Liver (tissue), 9 donors: ENCODE measurements around the gene ST3GAL5. TPM values are rescaled to one million over a fixed set of nuclear protein-coding genes. Genes with fewer than 3 reads are reported as not detected.

ENCODE experiments used
- DNase-seq: peaks from one replicate; pipeline ENCODE4 v3.0.0-alpha.2; 2017; ENCODE audit warnings: low spot score
- H3K27ac ChIP-seq, 2 donors: one replicate each; pipeline ENCODE4 v1.7.0; 2013; ENCODE audit warnings: inconsistent platforms in 2 of 2, low read length in 2 of 2, control low read depth in 1 of 2, low read depth in 1 of 2, mild to moderate bottlenecking in 1 of 2
- H3K27me3 ChIP-seq, 4 donors: one replicate each; pipeline versions ENCODE4 v1.6.1 to v1.7.0; 2013; ENCODE audit warnings: low read length in 3 of 4, inconsistent platforms in 1 of 4, mild to moderate bottlenecking in 1 of 4, moderate library complexity in 1 of 4; ENCODE audit not compliant: control insufficient read depth in 4 of 4, insufficient read depth in 4 of 4
- H3K36me3 ChIP-seq, 4 donors: one replicate each; pipeline versions ENCODE4 v1.6.1 to v1.7.0; 2013; ENCODE audit warnings: low read length in 3 of 4, mild to moderate bottlenecking in 3 of 4, low read depth in 1 of 4, moderate library complexity in 1 of 4; ENCODE audit not compliant: control insufficient read depth in 4 of 4, insufficient read depth in 3 of 4
- H3K4me1 ChIP-seq, 4 donors: one replicate each; pipeline versions ENCODE4 v1.6.1 to v1.7.0; 2013; ENCODE audit warnings: low read length in 3 of 4, mild to moderate bottlenecking in 3 of 4, moderate library complexity in 1 of 4; ENCODE audit not compliant: control insufficient read depth in 4 of 4, insufficient read depth in 4 of 4
- H3K4me3 ChIP-seq, 3 donors: one replicate each; pipeline versions ENCODE4 v1.6.1 to v1.7.0; 2013; ENCODE audit warnings: low read length in 3 of 3, control low read depth in 1 of 3, low read depth in 1 of 3, mild to moderate bottlenecking in 1 of 3
- H3K9ac ChIP-seq, 2 donors: one replicate each; pipeline ENCODE4 v1.7.0; 2013; ENCODE audit warnings: low read length in 2 of 2, mild to moderate bottlenecking in 2 of 2, moderate library complexity in 2 of 2, control low read depth in 1 of 2, low read depth in 1 of 2
- H3K9me3 ChIP-seq, 4 donors: one replicate each; pipeline versions ENCODE4 v1.6.1 to v1.7.0; 2013; ENCODE audit warnings: low read length in 3 of 4; ENCODE audit not compliant: control insufficient read depth in 4 of 4
- EGR1 ChIP-seq, 2 donors: IDR thresholded peaks; 2 replicates each; pipeline ENCODE4 v1.6.1; 2016 to 2018; ENCODE audit warnings: antibody characterized with exemption in 2 of 2, low read depth in 2 of 2
- FOXA1 ChIP-seq: IDR thresholded peaks from 2 replicates; pipeline ENCODE4 v1.6.1; 2016; ENCODE audit warnings: antibody characterized with exemption
- FOXA2 ChIP-seq: IDR thresholded peaks from 2 replicates; pipeline ENCODE4 v1.6.1; 2016; ENCODE audit warnings: antibody characterized with exemption
- GABPA ChIP-seq, 2 donors: IDR thresholded peaks in 1 of 2; conservative IDR thresholded peaks in 1 of 2; 2 replicates each; pipeline ENCODE4 v1.6.1; 2016; ENCODE audit warnings: antibody characterized with exemption in 2 of 2, mild to moderate bottlenecking in 1 of 2, moderate library complexity in 1 of 2
- HNF4A ChIP-seq, 2 donors: conservative IDR thresholded peaks; 2 replicates each; pipeline ENCODE4 v1.6.1; 2016; ENCODE audit warnings: antibody characterized with exemption in 2 of 2, mild to moderate bottlenecking in 2 of 2
- HNF4G ChIP-seq: IDR thresholded peaks from 2 replicates; pipeline ENCODE4 v1.6.1; 2016; ENCODE audit warnings: antibody characterized with exemption
- JUND ChIP-seq, 2 donors: IDR thresholded peaks; 2 replicates each; pipeline ENCODE4 v1.6.1; 2016; ENCODE audit warnings: antibody characterized with exemption in 2 of 2
- RXRA ChIP-seq, 2 donors: IDR thresholded peaks; 2 replicates each; pipeline ENCODE4 v1.6.1; 2017 to 2018; ENCODE audit warnings: antibody characterized with exemption in 2 of 2, mild to moderate bottlenecking in 1 of 2
- SP1 ChIP-seq: IDR thresholded peaks from 2 replicates; pipeline ENCODE4 v1.6.1; 2018; ENCODE audit warnings: antibody characterized with exemption, mild to moderate bottlenecking
- TAF1 ChIP-seq: conservative IDR thresholded peaks from 2 replicates; pipeline ENCODE4 v1.6.1; 2016; ENCODE audit warnings: antibody characterized with exemption, mild to moderate bottlenecking
- YY1 ChIP-seq: IDR thresholded peaks from 2 replicates; pipeline ENCODE4 v1.6.1; 2016; ENCODE audit warnings: antibody characterized with exemption, mild to moderate bottlenecking
- WGBS: extraction: QIAGEN DNeasy Blood & Tissue Kit; methylation state at CpG from one replicate; pipeline ENCODE4 v1.1.7; 2013; 5-methylcytosine and 5-hydroxymethylcytosine counted together
- polyA plus RNA-seq, 2 donors: library from polyadenylated mRNA; stranded (reverse) in 1 of 2; unstranded in 1 of 2; fragments of 200-250 nt in 1 of 2; fragments of >200 nt in 1 of 2; fragmentation: Nextera tagmentation in 1 of 2; extraction: Ambion mirVana in 1 of 2; gene quantifications; one replicate each; pipeline versions ENCODE4 v1.2.1 to v1.2.3, GENCODE V29; 2013 to 2015
- total RNA-seq, 2 donors: library from RNA; depleted of rRNA; stranded (reverse); fragments of >200 nt; gene quantifications; one replicate each; pipeline ENCODE4 v1.2.3, GENCODE V29; 2014
- TF ChIP-seq, protein P1 (sequence below): IDR thresholded peaks from 2 replicates; pipeline ENCODE4 v1.6.1; 2016; ENCODE audit warnings: antibody characterized with exemption, mild to moderate bottlenecking
- TF ChIP-seq, protein P2 (sequence below): IDR thresholded peaks from 2 replicates; pipeline ENCODE4 v1.6.1; 2016; ENCODE audit warnings: antibody characterized with exemption
- TF ChIP-seq, protein P3 (sequence below): IDR thresholded peaks from 2 replicates; pipeline ENCODE4 v1.6.1; 2016; ENCODE audit warnings: antibody characterized with exemption
- TF ChIP-seq, protein P4 (sequence below): fragments of 150-350 bp; IDR thresholded peaks from 2 replicates; pipeline ENCODE4 v1.5.1; 2017; ENCODE audit warnings: improper control_type of control experiment, low read depth, low read length; ENCODE audit not compliant: missing input control
- donor health status: healthy.
- donor health status: healthy.
- donor health status: healthy.
- donor health status: healthy.
- donor health status: healthy.

ST3GAL5 gene
- total and polyA plus RNA-seq, 4 donors: 4.5 to 17.0 (median 9.0) TPM

DNA sequence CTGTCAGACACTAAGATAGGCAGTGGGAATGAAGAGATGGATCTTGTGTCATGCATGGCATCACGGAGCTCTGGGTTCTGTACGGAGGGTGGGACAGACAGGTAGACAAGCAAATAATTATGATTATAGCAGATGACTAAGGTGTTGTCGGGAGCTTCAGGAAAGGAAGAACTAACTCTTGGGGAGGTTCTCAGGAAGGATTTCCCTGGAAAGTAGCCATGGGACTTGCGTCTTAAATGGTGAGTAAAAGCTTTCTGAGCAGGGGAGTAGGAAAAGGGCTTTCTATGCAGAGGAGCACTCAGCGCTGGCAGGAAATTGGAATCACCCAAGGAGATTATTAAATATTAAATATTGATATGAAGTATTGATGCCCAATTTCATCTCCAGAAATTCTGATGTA lies 99.5 kb downstream of the ST3GAL5 start:
- no peak for DNase-seq

DNA sequence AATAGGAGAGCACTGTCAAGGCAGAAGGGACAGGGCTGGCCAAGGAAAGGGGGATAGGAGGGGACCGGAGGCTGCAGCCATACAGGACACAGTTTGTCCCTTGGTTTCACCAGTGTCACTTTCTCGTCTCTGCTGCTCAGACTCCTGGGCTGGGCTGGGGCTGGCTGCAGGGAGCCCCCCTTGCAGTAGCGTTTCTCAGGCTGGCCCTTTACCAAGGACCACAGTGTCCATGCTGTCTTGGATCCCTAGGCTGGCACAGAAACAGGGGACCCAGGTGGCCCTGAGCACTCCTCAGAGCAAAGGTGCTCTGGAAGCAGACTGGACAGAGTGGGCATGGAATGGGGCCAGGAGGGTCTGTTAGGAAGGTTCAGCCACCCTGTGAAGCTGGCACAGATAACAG lies 100.2 kb downstream of the ST3GAL5 start:
- 76% methylated on average over 3 of the region's 3 CpGs for WGBS
- peak overlapping the region in 1 of 2 donors; percentile 63 for H3K27ac ChIP-seq
- H3K9ac ChIP-seq: no peak overlapping the region
- H3K4me3 ChIP-seq: no peak overlapping the region
- H3K36me3 ChIP-seq: peaks cover 0 to 6% (median 2%) of the 10 kb centered on the region in 4 donors
- DNase-seq: no peak
- no peaks in the 10 kb centered on the region for H3K9me3 ChIP-seq
- H3K4me1 ChIP-seq: peaks cover 7 to 17% (median 13%) of the 10 kb centered on the region in 4 donors
- no peaks in the 10 kb centered on the region for H3K27me3 ChIP-seq
- TF ChIP-seq YY1 (no peak), JUND (IDR thresholded peaks at IDR 0.05) (no peak), HNF4G (no peak), EGR1 (IDR thresholded peaks at IDR 0.05; ENCODE audit: low read depth in 2 of 2) (no peak)
- TF ChIP-seq, protein P1, sequence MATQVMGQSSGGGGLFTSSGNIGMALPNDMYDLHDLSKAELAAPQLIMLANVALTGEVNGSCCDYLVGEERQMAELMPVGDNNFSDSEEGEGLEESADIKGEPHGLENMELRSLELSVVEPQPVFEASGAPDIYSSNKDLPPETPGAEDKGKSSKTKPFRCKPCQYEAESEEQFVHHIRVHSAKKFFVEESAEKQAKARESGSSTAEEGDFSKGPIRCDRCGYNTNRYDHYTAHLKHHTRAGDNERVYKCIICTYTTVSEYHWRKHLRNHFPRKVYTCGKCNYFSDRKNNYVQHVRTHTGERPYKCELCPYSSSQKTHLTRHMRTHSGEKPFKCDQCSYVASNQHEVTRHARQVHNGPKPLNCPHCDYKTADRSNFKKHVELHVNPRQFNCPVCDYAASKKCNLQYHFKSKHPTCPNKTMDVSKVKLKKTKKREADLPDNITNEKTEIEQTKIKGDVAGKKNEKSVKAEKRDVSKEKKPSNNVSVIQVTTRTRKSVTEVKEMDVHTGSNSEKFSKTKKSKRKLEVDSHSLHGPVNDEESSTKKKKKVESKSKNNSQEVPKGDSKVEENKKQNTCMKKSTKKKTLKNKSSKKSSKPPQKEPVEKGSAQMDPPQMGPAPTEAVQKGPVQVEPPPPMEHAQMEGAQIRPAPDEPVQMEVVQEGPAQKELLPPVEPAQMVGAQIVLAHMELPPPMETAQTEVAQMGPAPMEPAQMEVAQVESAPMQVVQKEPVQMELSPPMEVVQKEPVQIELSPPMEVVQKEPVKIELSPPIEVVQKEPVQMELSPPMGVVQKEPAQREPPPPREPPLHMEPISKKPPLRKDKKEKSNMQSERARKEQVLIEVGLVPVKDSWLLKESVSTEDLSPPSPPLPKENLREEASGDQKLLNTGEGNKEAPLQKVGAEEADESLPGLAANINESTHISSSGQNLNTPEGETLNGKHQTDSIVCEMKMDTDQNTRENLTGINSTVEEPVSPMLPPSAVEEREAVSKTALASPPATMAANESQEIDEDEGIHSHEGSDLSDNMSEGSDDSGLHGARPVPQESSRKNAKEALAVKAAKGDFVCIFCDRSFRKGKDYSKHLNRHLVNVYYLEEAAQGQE: no peak
- TF ChIP-seq, protein P2, sequence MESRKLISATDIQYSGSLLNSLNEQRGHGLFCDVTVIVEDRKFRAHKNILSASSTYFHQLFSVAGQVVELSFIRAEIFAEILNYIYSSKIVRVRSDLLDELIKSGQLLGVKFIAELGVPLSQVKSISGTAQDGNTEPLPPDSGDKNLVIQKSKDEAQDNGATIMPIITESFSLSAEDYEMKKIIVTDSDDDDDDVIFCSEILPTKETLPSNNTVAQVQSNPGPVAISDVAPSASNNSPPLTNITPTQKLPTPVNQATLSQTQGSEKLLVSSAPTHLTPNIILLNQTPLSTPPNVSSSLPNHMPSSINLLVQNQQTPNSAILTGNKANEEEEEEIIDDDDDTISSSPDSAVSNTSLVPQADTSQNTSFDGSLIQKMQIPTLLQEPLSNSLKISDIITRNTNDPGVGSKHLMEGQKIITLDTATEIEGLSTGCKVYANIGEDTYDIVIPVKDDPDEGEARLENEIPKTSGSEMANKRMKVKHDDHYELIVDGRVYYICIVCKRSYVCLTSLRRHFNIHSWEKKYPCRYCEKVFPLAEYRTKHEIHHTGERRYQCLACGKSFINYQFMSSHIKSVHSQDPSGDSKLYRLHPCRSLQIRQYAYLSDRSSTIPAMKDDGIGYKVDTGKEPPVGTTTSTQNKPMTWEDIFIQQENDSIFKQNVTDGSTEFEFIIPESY: no peak
- TF ChIP-seq, protein P3, sequence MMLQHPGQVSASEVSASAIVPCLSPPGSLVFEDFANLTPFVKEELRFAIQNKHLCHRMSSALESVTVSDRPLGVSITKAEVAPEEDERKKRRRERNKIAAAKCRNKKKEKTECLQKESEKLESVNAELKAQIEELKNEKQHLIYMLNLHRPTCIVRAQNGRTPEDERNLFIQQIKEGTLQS: no peak

More for the DNA sequence above, 99.5 kb downstream of the ST3GAL5 start:
- Histone ChIP-seq H3K27ac (no peak overlapping the region), H3K9ac (no peak overlapping the region), H3K36me3 (peaks cover 0 to 6% (median 2%) of the 10 kb centered on the region in 4 donors), H3K4me1 (peaks cover 10 to 22% (median 17%) of the 10 kb centered on the region in 4 donors), H3K27me3 (no peaks in the 10 kb centered on the region), H3K4me3 (no peak overlapping the region), H3K9me3 (no peaks in the 10 kb centered on the region)
- WGBS: 97% methylated on average over 5 of the region's 5 CpGs
- TF ChIP-seq, protein P1: no peak
- TF ChIP-seq EGR1 (IDR thresholded peaks at IDR 0.05; ENCODE audit: low read depth in 2 of 2) (no peak), JUND (IDR thresholded peaks at IDR 0.05) (no peak), SP1 (no peak), TAF1 (no peak), HNF4A (conservative IDR thresholded peaks at IDR 0.05) (no peak), FOXA1 (no peak), RXRA (IDR thresholded peaks at IDR 0.05) (no peak), FOXA2 (no peak), GABPA (IDR thresholded peaks at IDR 0.05 in 1 of 2, conservative IDR thresholded peaks at IDR 0.05 in 1 of 2) (no peak)
- TF ChIP-seq, protein P3: no peak
- TF ChIP-seq, protein P4, sequence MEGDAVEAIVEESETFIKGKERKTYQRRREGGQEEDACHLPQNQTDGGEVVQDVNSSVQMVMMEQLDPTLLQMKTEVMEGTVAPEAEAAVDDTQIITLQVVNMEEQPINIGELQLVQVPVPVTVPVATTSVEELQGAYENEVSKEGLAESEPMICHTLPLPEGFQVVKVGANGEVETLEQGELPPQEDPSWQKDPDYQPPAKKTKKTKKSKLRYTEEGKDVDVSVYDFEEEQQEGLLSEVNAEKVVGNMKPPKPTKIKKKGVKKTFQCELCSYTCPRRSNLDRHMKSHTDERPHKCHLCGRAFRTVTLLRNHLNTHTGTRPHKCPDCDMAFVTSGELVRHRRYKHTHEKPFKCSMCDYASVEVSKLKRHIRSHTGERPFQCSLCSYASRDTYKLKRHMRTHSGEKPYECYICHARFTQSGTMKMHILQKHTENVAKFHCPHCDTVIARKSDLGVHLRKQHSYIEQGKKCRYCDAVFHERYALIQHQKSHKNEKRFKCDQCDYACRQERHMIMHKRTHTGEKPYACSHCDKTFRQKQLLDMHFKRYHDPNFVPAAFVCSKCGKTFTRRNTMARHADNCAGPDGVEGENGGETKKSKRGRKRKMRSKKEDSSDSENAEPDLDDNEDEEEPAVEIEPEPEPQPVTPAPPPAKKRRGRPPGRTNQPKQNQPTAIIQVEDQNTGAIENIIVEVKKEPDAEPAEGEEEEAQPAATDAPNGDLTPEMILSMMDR: no peak
- TF ChIP-seq, protein P2: no peak
